Endodermal cell (in vitro differentiated cells): ENCODE measurements around the gene SIN3A. TPM values are rescaled to one million over a fixed set of nuclear protein-coding genes. Genes with fewer than 3 reads are reported as not detected.

Experiments used
- DNase-seq: peaks from one replicate; pipeline ENCODE4 v3.0.0-alpha.2; 2017
- H3K27ac ChIP-seq: 2 replicates; pipeline ENCODE4 v1.5.1; 2013; ENCODE audit warnings: mild to moderate bottlenecking, low read depth, low read length, moderate library complexity
- H3K27me3 ChIP-seq: 2 replicates; pipeline ENCODE4 v1.6.1; 2013; ENCODE audit warnings: mild to moderate bottlenecking, low read length, moderate library complexity; ENCODE audit not compliant: insufficient read depth, control insufficient read depth, poor library complexity, severe bottlenecking
- H3K36me3 ChIP-seq: 2 replicates; pipeline ENCODE4 v1.7.0; 2013; ENCODE audit warnings: mild to moderate bottlenecking, low read length, moderate library complexity; ENCODE audit not compliant: control insufficient read depth, insufficient read depth
- H3K4me1 ChIP-seq: one replicate; pipeline ENCODE4 v1.7.0; 2013; ENCODE audit warnings: low read length; ENCODE audit not compliant: control insufficient read depth, insufficient read depth
- H3K4me3 ChIP-seq: 2 replicates; pipeline ENCODE4 v1.5.1; 2013; ENCODE audit warnings: mild to moderate bottlenecking, low read length, moderate library complexity
- H3K9ac ChIP-seq: 2 replicates; pipeline ENCODE4 v1.6.1; 2013; ENCODE audit warnings: mild to moderate bottlenecking, low read length, moderate library complexity; ENCODE audit not compliant: poor library complexity, severe bottlenecking; ENCODE audit errors: extremely low read depth
- H3K9me3 ChIP-seq: 2 replicates; pipeline ENCODE4 v1.6.1; 2013; ENCODE audit warnings: mild to moderate bottlenecking, low read length, moderate library complexity; ENCODE audit not compliant: control insufficient read depth
- H3K27ac Mint-ChIP-seq: 2 replicates; pipeline ENCODE4 v1.8.0; 2020; ENCODE audit warnings: mixed read lengths
- H3K27me3 Mint-ChIP-seq: 2 replicates; pipeline ENCODE4 v1.8.0; 2021; ENCODE audit warnings: mild to moderate bottlenecking, mixed read lengths; ENCODE audit not compliant: insufficient read depth
- H3K36me3 Mint-ChIP-seq: 2 replicates; pipeline ENCODE4 v1.8.0; 2020; ENCODE audit warnings: low read depth, mixed read lengths
- H3K4me1 Mint-ChIP-seq: 2 replicates; pipeline ENCODE4 v1.8.0; 2020; ENCODE audit warnings: mixed read lengths
- H3K4me3 Mint-ChIP-seq: 2 replicates; pipeline ENCODE4 v1.8.0; 2020; ENCODE audit warnings: mild to moderate bottlenecking, moderate library complexity, mixed read lengths
- H3K9me3 Mint-ChIP-seq: 2 replicates; pipeline ENCODE4 v1.8.0; 2020; ENCODE audit warnings: mild to moderate bottlenecking, mixed read lengths
- WGBS, 2 experiments: methylation state at CpG; one replicate each; pipeline versions ENCODE4 v1.1.5 to v1.1.7; 2013; ENCODE audit warnings: missing lambda C conversion rate in 2 of 2, mixed read lengths in 1 of 2; ENCODE audit not compliant: insufficient coverage in 1 of 2, insufficient read length in 1 of 2; 5-methylcytosine and 5-hydroxymethylcytosine counted together
- total RNA-seq, 2 donors: library from RNA; stranded (reverse); fragmentation: NEBNext Ultra II Directional in 1 of 2; extraction: Animal tissue kit (Norgen Biotek cat#: 25700) in 1 of 2; gene quantifications; 2 replicates in 1 of 2; 3 replicates in 1 of 2; pipeline ENCODE4 v1.2.1, GENCODE V29; 2021
- TF ChIP-seq, protein P1 (sequence below): fragments of 200-600 bp; sonication (generic); conservative IDR thresholded peaks from 2 replicates; pipeline ENCODE4 v1.5.0; 2021; ENCODE audit warnings: antibody characterized with exemption, mild to moderate bottlenecking

Gene SIN3A
- total RNA-seq, 2 donors from 2014 or later, result 119 to 123 TPM

DNA sequence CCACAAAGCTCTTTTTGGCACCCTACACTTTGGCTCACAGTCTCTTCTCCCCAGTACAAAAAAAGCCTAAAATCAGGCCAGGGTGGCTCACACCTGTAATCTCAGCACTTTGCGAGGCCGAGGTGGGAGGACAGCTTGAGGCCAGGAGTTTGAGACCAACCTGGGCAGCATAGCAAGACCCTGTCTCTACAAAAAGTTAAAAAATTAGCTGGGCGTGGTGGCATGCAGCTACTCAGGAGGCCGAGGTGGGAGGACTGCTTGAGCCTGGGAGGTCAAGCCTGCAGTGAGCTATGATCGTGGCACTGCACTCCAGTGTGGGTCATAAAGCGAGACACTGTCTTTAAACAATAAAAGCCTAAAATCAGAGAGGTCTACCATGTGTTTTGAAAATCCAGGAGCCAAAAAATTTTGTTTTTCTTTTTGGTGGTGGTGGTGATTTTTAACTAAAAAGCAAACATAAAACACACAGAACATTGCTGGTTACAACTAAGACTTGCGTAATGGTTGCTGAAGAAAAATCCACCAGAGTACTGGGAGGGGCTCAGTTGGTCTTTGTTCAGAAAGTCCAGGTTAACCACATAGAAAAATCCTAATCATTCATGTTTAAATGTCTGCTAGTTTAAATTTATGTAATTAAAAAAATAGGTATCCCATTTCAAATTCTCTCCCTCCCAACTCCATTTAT, 81.5 kb downstream of the SIN3A start:
- TF ChIP-seq, protein P1, sequence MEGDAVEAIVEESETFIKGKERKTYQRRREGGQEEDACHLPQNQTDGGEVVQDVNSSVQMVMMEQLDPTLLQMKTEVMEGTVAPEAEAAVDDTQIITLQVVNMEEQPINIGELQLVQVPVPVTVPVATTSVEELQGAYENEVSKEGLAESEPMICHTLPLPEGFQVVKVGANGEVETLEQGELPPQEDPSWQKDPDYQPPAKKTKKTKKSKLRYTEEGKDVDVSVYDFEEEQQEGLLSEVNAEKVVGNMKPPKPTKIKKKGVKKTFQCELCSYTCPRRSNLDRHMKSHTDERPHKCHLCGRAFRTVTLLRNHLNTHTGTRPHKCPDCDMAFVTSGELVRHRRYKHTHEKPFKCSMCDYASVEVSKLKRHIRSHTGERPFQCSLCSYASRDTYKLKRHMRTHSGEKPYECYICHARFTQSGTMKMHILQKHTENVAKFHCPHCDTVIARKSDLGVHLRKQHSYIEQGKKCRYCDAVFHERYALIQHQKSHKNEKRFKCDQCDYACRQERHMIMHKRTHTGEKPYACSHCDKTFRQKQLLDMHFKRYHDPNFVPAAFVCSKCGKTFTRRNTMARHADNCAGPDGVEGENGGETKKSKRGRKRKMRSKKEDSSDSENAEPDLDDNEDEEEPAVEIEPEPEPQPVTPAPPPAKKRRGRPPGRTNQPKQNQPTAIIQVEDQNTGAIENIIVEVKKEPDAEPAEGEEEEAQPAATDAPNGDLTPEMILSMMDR, result no peak
- Histone ChIP-seq H3K9ac (peak overlapping the region; percentile 85), H3K4me1 (no peaks in the 10 kb centered on the region), H3K4me3 (peak overlapping the region; percentile 95), H3K27ac (no peak overlapping the region), H3K27me3 (no peaks in the 10 kb centered on the region), H3K36me3 (peaks cover 74% of the 10 kb centered on the region), H3K9me3 (no peaks in the 10 kb centered on the region)
- H3K4me1 Mint-ChIP-seq, result peaks cover 11% of the 10 kb centered on the region
- 94 to 95% methylated on average over 7 of the region's 7 CpGs for WGBS, 2 experiments
- H3K27me3 Mint-ChIP-seq, result no peaks in the 10 kb centered on the region
- H3K9me3 Mint-ChIP-seq, result no peaks in the 10 kb centered on the region
- peaks cover 43% of the 10 kb centered on the region for H3K36me3 Mint-ChIP-seq
- peak overlapping the region; percentile 16 for H3K27ac Mint-ChIP-seq
- peak; percentile 33 for DNase-seq
- peak overlapping the region; percentile 84 for H3K4me3 Mint-ChIP-seq

DNA sequence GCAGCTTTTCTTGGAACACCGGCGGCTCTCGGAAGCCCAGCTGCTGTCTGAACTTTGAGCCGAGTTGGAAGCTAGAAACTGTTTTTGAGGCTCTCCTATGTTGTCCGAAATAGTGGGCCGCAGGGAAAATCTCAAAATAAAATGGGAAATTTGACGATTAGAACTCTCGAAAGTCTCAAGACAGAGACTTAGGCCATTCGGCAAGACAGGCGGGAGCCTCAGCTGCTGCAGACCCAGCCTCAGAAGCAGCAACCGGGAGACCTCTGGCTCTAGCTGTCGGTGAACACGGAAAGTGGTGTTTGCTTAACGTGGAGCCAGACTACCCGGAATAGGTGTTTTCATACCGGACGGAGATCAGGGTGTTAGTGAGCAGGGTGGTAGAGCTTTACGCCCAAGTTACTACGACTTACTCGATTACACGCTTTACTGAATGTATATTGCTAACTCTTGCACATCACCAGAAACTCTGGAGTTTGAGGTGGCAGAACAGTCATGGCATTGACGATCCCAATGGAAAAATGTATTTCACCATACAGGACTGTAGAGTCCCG, 82.7 kb downstream of the SIN3A start:
- H3K9me3 ChIP-seq, result no peaks in the 10 kb centered on the region
- H3K27me3 Mint-ChIP-seq, result no peaks in the 10 kb centered on the region
- H3K36me3 ChIP-seq, result peaks cover 75% of the 10 kb centered on the region
- peak overlapping the region; percentile 84 for H3K4me3 Mint-ChIP-seq
- WGBS, 2 experiments, result 6 to 7% methylated on average over 22 to 23 of the region's 23 CpGs
- H3K27ac Mint-ChIP-seq, result peak overlapping the region; percentile 97
- H3K27me3 ChIP-seq, result no peaks in the 10 kb centered on the region
- peak overlapping the region; percentile 95 for H3K4me3 ChIP-seq
- peak overlapping the region; percentile 91 for H3K27ac ChIP-seq
- TF ChIP-seq, protein P1, result no peak
- peak overlapping the region; percentile 85 for H3K9ac ChIP-seq
- H3K4me1 ChIP-seq, result no peaks in the 10 kb centered on the region
- peaks cover 36% of the 10 kb centered on the region for H3K36me3 Mint-ChIP-seq
- peaks cover 11% of the 10 kb centered on the region for H3K4me1 Mint-ChIP-seq
- no peak for DNase-seq
- no peaks in the 10 kb centered on the region for H3K9me3 Mint-ChIP-seq

DNA sequence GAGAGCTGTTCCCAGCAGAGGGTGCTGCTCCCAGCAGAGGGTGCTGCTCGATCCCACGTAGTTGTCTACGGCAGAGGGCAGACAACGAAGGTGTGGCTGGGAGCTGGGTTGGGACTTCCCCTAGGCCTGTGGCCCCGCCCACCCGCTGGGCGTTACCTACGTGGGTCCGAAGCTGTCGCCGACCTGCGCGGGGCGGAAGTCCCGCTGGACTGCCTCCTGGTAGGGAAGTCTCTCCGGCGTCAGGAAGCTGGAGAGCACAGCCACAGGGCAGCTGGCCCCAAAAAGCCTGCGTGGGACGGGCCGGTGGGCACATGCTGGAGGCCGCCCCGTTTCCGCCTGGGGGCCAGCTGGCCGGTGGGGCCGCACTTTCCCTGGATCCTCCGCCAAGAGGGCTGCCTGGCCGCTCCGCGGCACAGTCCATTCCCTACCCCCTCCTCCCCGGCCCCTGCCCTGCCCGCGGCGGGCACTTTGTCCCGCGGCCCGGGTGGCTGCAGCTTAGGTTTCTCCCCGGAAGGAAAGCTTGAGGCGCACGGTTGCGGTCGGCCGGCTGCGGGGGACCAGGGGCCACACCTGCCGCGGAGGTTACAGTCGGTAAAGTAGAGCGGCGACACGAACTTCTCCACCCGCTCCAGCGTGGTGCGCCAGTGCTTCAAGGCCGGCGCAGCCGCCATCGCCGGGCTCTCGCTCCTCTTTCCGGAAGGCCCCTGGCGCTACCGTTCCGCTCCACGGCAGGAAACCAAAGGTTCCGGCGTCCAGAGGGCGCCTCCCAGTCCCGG, 83.4 kb downstream of the SIN3A start, which contains the start of gene MAN2C1:
Gene MAN2C1 (minus strand): TSS at position 695 of the 776 bp plus-strand sequence. CDS start 24 bp downstream, at position 671.
- 0% methylated on average over 27 to 67 of the region's 67 CpGs for WGBS, 2 experiments
- peak within 1 kb of the TSS; percentile 97 for H3K27ac Mint-ChIP-seq

More for the DNA sequence above, 83.4 kb downstream of the SIN3A start, which contains the start of gene MAN2C1:
- Histone ChIP-seq H3K4me3 (peak within 1 kb of the TSS; percentile 95), H3K9ac (peak within 1 kb of the TSS; percentile 85), H3K27me3 (no peaks in the 10 kb centered on the region), H3K4me1 (no peaks in the 10 kb centered on the region), H3K9me3 (no peaks in the 10 kb centered on the region), H3K36me3 (peaks cover 69% of the 10 kb centered on the region), H3K27ac (peak within 1 kb of the TSS; percentile 91)
- H3K27me3 Mint-ChIP-seq, result no peaks in the 10 kb centered on the region
- peaks cover 11% of the 10 kb centered on the region for H3K4me1 Mint-ChIP-seq
- DNase-seq, result peak; percentile 98
- H3K9me3 Mint-ChIP-seq, result no peaks in the 10 kb centered on the region
- TF ChIP-seq, protein P1, result peak; percentile 83
- H3K36me3 Mint-ChIP-seq, result peaks cover 33% of the 10 kb centered on the region
- H3K4me3 Mint-ChIP-seq, result peak within 1 kb of the TSS; percentile 84
